ENCODE measurements around the gene CASP14. TPM values are rescaled to one million over a fixed set of nuclear protein-coding genes. Genes with fewer than 3 reads are reported as not detected.

Gene CASP14, protein sequence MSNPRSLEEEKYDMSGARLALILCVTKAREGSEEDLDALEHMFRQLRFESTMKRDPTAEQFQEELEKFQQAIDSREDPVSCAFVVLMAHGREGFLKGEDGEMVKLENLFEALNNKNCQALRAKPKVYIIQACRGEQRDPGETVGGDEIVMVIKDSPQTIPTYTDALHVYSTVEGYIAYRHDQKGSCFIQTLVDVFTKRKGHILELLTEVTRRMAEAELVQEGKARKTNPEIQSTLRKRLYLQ
- total RNA-seq, result not detected
- not detected for polyA plus RNA-seq (2013, experiment 1 of 2)
- polyA plus RNA-seq (2013, experiment 2 of 2), result not detected
- total RNA-seq, result 0 to 0.13 (median 0) reads per million in 172 experiments

DNA sequence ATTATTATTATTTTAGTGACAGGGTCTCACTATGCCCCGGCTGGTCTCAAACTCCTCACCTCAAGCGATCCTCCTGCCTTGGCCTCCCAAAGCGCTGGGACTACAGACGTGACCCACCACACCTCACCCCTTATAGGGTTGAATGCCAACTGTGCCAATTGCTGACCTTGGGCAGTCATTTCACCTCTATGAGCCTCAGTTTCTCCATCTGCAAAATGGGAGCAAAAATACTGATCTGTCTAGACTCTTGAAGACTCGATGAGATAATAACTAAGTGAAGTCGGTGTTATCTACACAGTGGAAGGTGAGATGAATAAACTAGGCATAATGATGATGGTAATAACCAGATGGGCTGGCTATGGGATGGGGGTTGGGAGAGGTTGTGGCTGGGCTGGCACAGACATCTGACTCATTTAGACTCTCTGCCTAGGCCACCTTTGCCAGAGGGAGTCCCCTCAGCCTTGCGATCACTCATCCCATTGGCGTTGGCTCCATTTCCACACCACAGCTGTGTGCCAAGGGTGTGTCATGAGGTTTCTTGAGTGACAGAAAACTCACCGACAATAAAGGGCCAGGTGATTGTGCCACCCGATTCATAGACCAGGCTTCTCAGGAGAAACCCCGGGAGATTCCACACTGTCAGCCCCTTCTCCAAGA is at the start of gene CASP14:
CASP14 (plus strand) TSS at position 596 of the 657 bp plus-strand sequence. CDS start 2,772 bp downstream, outside the sequence.
- H3K36me3 Mint-ChIP-seq (ENCODE audit: low read depth), result no peaks in the 10 kb centered on the region
- POLR2A ChIA-PET, result no interaction called here
- Histone ChIP-seq H3K9me3 (ENCODE audit: control insufficient read depth in 1 of 2, insufficient read depth in 1 of 2, low read length in 2 of 2) (no peaks in the 10 kb centered on the region), H3K4me1 (ENCODE audit: insufficient read depth, low read length) (no peaks in the 10 kb centered on the region), H3K4me3 (ENCODE audit: low read length) (no peak within 1 kb of the TSS), H3K27me3 (ENCODE audit: control insufficient read depth in 1 of 2, insufficient read depth in 2 of 2, low read length in 2 of 2) (peaks cover 7 to 23% of the 10 kb centered on the region in 2 experiments), H3K27ac (ENCODE audit: low read depth in 1 of 2, low read length in 2 of 2) (no peak within 1 kb of the TSS), H3K36me3 (ENCODE audit: insufficient read depth, low read length) (no peaks in the 10 kb centered on the region)
- TF ChIP-seq, protein P1, sequence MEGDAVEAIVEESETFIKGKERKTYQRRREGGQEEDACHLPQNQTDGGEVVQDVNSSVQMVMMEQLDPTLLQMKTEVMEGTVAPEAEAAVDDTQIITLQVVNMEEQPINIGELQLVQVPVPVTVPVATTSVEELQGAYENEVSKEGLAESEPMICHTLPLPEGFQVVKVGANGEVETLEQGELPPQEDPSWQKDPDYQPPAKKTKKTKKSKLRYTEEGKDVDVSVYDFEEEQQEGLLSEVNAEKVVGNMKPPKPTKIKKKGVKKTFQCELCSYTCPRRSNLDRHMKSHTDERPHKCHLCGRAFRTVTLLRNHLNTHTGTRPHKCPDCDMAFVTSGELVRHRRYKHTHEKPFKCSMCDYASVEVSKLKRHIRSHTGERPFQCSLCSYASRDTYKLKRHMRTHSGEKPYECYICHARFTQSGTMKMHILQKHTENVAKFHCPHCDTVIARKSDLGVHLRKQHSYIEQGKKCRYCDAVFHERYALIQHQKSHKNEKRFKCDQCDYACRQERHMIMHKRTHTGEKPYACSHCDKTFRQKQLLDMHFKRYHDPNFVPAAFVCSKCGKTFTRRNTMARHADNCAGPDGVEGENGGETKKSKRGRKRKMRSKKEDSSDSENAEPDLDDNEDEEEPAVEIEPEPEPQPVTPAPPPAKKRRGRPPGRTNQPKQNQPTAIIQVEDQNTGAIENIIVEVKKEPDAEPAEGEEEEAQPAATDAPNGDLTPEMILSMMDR (IDR thresholded peaks at IDR 0.05), result no peak
- no peaks in the 10 kb centered on the region for H3K9me3 Mint-ChIP-seq
- CTCF ChIA-PET, result no interaction called here
- peaks cover 73% of the 10 kb centered on the region for H3K27me3 Mint-ChIP-seq
- no peak for DNase-seq
- H3K4me3 Mint-ChIP-seq, result no peak within 1 kb of the TSS
- no peaks in the 10 kb centered on the region for H3K4me1 Mint-ChIP-seq (ENCODE audit: low read depth)
- ATAC-seq (ENCODE audit: poor library complexity), result no peak
- intact Hi-C loops (cut with DNase I, micrococcal nuclease), result no loop called here
- no peak within 1 kb of the TSS for H3K27ac Mint-ChIP-seq

DNA sequence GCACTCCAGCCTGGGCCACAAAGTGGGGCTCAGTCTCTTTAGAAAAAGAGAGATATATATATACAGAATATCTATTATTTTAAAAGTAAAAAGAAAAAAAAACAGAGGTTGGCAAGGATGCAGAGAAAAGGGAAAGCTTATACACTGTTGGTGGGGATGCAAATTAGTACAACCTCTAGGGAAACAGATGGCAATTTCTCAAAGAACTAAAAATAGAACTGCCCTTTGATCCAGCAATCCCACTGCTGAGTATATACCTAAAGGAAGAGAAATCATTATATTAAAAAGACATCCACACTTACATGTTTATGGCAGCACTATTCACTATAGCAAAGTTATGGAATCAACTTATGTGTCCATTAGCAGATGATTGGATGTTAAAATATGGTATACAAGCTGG is 41.0 kb upstream of the CASP14 start:
- Histone ChIP-seq H3K27me3 (ENCODE audit: control insufficient read depth in 1 of 2, insufficient read depth in 2 of 2, low read length in 2 of 2) (peaks cover 9 to 24% of the 10 kb centered on the region in 2 experiments), H3K36me3 (ENCODE audit: insufficient read depth, low read length) (no peaks in the 10 kb centered on the region), H3K9me3 (ENCODE audit: control insufficient read depth in 1 of 2, insufficient read depth in 1 of 2, low read length in 2 of 2) (peaks cover 0 to 7% of the 10 kb centered on the region in 2 experiments), H3K27ac (ENCODE audit: low read depth in 1 of 2, low read length in 2 of 2) (no peak overlapping the region), H3K4me1 (ENCODE audit: insufficient read depth, low read length) (no peaks in the 10 kb centered on the region), H3K4me3 (ENCODE audit: low read length) (no peak overlapping the region)
- intact Hi-C loops (cut with DNase I, micrococcal nuclease), result no loop called here
- no peaks in the 10 kb centered on the region for H3K36me3 Mint-ChIP-seq (ENCODE audit: low read depth)
- ChIA-PET CTCF (no interaction called here), POLR2A (no interaction called here)
- H3K27me3 Mint-ChIP-seq, result peaks cover 61% of the 10 kb centered on the region
- DNase-seq, result no peak
- no peak overlapping the region for H3K27ac Mint-ChIP-seq
- no peaks in the 10 kb centered on the region for H3K9me3 Mint-ChIP-seq
- H3K4me3 Mint-ChIP-seq, result no peak overlapping the region
- H3K4me1 Mint-ChIP-seq (ENCODE audit: low read depth), result no peaks in the 10 kb centered on the region
- ATAC-seq (ENCODE audit: poor library complexity), result no peak
- TF ChIP-seq, protein P1 (IDR thresholded peaks at IDR 0.05), result no peak

DNA sequence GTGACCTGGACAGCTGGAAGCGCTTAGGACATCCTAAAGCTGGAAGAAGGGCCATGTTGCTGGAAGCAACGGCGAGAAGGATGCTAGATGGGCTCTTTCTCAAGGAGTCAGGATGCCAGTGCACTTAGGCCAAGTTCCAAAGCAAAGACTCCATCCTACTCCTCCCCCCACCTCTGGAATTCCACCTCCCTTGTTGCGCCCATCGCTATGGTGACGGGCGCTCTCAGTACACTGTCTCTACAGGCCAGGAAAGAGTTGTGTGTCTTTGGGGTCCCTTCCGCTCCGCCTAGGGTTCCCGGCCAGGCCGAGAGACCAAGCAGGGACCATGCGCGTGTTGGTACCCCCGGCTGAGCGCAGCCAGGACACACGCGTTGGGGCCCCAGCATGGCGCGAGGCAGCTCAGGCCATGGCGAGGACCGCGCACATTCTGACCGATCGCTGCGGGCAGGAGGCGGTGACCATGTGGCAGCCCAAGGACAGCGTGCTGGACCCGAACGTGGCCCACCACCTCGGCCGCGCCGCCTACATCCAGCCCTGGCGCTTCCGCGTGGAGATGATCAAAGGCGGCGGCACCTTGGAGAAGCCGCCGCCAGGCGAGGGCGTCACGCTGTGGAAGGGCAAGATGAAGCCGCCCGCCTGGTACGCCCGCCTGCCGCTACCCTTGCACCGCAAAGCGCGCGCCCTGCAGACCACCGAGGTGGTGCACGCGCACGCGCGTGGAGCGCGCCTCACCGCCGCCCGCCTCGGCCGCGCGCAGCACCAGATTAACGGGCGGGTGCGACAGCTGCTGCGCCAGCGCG is 38.6 kb upstream of the CASP14 start:
- Histone ChIP-seq H3K27ac (ENCODE audit: low read depth in 1 of 2, low read length in 2 of 2) (no peak overlapping the region), H3K4me3 (ENCODE audit: low read length) (no peak overlapping the region), H3K9me3 (ENCODE audit: control insufficient read depth in 1 of 2, insufficient read depth in 1 of 2, low read length in 2 of 2) (peaks cover 0 to 7% of the 10 kb centered on the region in 2 experiments), H3K27me3 (ENCODE audit: control insufficient read depth in 1 of 2, insufficient read depth in 2 of 2, low read length in 2 of 2) (peaks cover 18 to 34% of the 10 kb centered on the region in 2 experiments), H3K4me1 (ENCODE audit: insufficient read depth, low read length) (no peaks in the 10 kb centered on the region), H3K36me3 (ENCODE audit: insufficient read depth, low read length) (no peaks in the 10 kb centered on the region)
- no peak for ATAC-seq (ENCODE audit: poor library complexity)
- CTCF ChIA-PET, result no interaction called here
- H3K36me3 Mint-ChIP-seq (ENCODE audit: low read depth), result no peaks in the 10 kb centered on the region
- peaks cover 62% of the 10 kb centered on the region for H3K27me3 Mint-ChIP-seq
- peaks cover 5% of the 10 kb centered on the region for H3K9me3 Mint-ChIP-seq
- DNase-seq, result no peak
- no peak overlapping the region for H3K27ac Mint-ChIP-seq
- intact Hi-C loops (cut with DNase I, micrococcal nuclease), result no loop called here
- no peak overlapping the region for H3K4me3 Mint-ChIP-seq
- POLR2A ChIA-PET, result no interaction called here
- TF ChIP-seq, protein P1 (IDR thresholded peaks at IDR 0.05), result no peak
- H3K4me1 Mint-ChIP-seq (ENCODE audit: low read depth), result no peaks in the 10 kb centered on the region

Data from CD4-positive, alpha-beta T cell (primary cell).